KBM-7 (cell line): Measurements from ENCODE around the gene HRC.

Experiments
- DNase-seq: peaks from one replicate; pipeline ENCODE4 v3.0.0-alpha.2; 2015
- in situ Hi-C: fragments of 300-500 bp; cut with MboI; formaldehyde crosslinking; loops from 2 replicates; pipeline ENCODE4 v1.14.3; 2020; ENCODE audit warnings: low sequenced_read_pairs, low pct_unique_long_range_greater_than_20kb, mixed read lengths

The HRC gene

GRCh38 chr19:49119411-49120324, 35.5 kb downstream of the HRC start, which contains the start of gene PPFIA3:
TSS of gene PPFIA3 (plus strand) at chr19:49119544. CDS start at chr19:49127874, 8,330 bp downstream.
- in situ Hi-C loops, result no loop called here
- no peak for DNase-seq

DNA sequence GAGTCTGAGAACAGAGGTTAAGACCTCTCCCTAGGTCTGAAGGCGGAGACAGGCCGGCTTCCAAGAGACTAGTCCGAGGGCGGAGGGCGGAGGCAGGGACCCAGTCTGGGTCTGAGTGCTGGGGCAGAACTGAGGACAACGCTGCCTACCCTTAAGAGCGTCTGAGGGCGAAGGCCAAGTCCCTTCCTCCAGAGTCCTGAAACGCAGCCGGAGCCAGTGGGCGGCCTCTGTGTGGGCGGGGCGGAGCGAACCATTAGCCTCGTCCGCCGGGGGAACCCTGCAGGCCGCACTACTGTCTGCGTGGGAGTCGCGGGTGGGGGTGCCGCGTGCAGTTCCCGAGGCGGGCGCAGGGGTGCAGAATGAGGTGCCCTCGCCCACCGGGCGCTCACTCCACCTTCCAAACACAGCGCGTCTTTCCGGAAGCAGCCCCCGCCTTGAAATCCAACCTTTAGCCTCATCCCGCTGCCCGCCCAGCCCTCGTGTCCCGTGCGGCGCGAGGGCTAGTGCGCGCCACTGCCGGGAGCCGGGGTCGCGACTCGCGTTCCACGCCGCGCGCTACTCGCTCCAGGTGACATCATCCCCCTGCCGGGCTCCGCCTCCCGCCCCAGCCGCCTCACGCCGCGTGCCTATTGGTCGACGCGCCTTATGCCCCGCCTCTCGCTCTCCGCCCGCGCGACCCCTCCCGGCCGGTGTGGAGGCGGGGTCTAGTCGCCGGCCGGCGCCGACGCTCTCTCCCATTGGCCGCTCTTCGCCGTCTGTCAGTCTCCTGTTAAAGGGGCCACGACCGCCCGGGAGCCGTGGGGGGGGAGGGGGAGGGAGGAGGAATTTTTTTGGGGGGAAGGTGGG, 36.4 kb downstream of the HRC start, which contains the start of gene C19orf73:
TSS of gene C19orf73 (minus strand) at position 579 of the 846 bp plus-strand sequence. CDS start at position 458, 121 bp downstream.
- peak; percentile 97 for DNase-seq
- in situ Hi-C loops, result no loop called here

- in situ Hi-C loops, result no loop called here
- DNase-seq, result no peak
Observed at GRCh38 chr19:49117677-49118564, 37.3 kb downstream of the HRC start.

DNA sequence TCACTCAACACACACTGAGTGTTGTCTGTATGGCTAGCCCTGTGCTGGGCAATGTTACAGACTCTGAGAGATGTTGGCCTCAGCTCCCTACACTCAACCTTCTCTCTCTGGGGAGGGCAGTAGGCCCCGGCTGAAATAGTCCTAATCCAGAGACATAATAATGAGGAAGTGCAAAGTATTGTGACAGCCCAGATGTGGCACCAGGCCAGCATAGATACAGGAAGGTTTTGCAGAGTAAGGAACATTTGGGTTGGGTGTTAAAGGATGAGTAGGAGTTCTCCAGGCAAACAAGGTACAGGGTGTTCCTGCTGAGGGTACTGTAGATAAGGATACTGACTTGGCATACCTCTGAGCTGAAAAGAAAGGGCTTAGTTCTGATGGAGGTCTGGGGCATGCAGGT, 38.7 kb downstream of the HRC start:
- in situ Hi-C loops, result no loop called here
- DNase-seq, result peak; percentile 76

DNA sequence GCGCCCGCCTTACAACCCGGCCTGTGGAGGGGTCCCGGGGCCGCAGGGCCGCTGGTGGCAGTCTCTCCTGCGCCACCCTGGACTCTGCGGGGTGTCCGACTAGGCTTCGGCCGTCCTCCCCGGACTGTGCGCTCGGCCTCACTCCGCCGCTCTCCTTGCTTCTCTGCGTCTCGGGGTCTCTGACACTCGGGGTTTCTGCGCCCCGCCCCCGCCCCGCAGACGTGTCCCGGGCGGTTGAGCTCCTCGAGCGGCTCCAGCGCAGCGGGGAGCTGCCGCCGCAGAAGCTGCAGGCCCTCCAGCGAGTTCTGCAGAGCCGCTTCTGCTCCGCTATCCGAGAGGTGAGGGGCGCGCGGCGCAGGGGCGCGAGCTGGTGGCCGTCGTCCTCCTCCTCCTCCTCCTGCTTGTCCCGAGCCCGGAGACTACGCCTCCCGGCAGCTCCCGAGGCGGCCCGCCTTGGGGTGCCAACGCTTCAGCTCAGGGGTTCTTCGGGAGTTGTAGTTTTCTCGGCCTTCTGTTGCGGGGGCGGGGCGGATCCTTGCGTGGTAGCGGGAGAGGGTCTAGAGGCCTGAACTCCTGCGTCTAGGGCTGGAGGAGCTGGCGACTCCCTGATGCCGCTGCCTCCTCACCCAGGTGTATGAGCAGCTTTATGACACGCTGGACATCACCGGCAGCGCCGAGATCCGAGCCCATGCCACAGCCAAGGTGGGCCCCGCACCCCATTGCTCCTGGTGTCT, 40.4 kb downstream of the HRC start:
- DNase-seq, result peak; percentile 69
- in situ Hi-C loops, result no loop called here

GRCh38 chr19:49113762-49114629, 41.2 kb downstream of the HRC start, which contains the start of gene LIN7B:
TSS of gene LIN7B (plus strand) at chr19:49114370. CDS start at chr19:49114405, 35 bp downstream.
- in situ Hi-C loops, result no loop called here
- peak; percentile 78 for DNase-seq

GRCh38 chr19:49111218-49111998, 43.8 kb downstream of the HRC start:
- in situ Hi-C loops, result no loop called here
- no peak for DNase-seq

GRCh38 chr19:49110567-49110966, 44.6 kb downstream of the HRC start:
- in situ Hi-C loops, result no loop called here
- no peak for DNase-seq

DNA sequence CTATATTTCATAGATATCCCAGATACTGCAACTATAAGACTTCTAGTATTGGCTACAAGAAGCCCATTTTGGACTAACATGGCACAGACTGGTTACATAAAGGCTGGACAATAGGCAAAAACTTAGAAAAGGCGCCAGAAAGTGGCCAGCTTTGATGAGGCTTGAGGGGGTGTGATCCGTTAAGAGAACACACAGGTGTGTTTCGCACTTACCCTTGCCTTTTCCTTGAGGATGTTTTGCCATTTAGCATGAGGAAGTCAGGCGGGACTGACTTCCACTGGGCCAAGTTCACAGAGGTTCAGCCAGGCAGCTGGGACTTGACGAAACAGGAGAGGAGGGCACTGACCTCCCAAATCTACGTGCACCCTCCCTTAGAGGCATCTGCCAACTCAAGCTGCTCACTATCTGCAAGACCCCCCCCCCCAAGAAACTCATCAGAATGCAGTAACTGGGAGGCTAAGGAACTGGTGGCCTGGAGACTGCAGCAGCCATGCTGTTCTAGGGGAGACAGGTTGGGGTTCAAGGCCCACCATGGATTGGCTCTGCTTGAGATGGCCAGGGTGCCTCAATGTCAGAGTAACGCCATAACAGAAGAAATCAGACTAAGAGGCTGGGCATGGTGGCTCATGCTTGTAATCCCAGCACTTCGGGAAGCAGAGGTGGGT, 45.5 kb downstream of the HRC start:
- no peak for DNase-seq
- in situ Hi-C loops, result no loop called here

GRCh38 chr19:49109051-49109450, 46.1 kb downstream of the HRC start:
- no peak for DNase-seq
- in situ Hi-C loops, result no loop called here

GRCh38 chr19:49107625-49108459, 47.4 kb downstream of the HRC start:
- no peak for DNase-seq
- in situ Hi-C loops, result no loop called here

GRCh38 chr19:49106648-49107135, 48.5 kb downstream of the HRC start:
- peak; percentile 69 for DNase-seq
- in situ Hi-C loops, result no loop called here

DNA sequence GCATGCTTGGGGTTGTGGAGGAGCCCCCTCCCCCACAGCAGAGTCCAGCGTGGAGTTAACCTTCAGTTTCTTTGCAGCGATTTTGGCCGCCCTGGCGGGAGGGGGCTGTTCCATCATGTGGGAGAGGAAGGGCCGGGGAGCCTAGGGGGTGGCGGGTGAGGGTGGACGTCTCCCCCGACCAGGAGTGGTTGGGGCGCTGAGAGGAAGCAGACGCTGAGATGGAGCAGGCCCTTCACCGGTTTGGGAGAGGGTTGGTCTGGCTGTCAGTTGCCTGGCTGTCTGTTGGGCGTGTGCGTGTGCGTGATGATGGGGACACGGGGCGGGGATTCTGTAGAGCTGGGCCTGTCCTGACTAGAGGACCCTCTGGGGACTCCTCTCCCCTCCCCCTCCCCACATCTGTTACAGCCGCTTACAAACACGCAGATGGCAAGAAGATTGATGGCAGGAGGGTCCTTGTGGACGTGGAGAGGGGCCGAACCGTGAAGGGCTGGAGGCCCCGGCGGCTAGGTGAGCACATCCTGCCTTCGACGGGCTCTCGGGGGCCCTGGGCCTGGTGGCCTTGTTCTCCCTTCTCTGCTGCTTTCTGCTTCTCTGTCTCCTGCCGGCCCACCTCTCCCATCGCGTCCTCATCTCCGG, 50.8 kb downstream of the HRC start:
- DNase-seq, result no peak
- in situ Hi-C loops, result no loop called here

DNA sequence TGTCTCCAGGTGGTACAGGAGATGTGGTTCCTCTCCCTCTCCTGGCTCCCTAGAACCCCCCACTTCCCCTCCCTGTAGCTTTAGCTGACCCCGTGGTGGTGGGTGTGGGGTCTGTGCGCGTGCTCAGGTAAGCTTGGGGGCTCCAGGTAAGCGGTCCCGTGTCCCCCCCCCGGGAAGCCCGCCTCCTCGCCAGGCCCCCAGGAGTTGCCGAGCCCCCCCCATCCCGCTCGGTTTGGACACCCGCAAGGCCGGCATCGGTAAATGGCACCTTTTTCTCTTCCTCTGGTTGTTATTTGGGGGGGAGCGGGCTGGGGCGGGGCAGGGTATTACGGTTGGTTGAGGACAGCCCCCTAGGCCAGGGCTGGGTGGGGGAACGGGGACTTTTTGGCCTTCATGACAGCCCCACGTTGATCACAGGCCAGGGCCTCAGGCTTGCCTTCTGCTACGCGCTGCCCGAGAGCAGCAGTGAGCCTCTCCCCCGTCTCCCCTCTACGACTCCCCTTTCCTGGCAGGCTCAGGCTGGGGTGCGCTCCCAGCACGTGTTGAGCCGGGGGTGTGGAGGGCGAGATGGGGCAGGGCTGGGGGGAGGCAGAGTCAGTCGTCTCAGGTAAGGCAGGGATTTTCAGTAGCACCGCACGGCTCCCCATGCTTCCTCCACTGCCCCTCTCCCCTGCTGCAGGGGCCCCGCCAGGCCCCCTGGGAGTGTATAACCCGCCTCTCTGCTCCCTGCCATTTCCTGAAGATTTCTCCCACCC, 51.7 kb downstream of the HRC start:
- in situ Hi-C loops, result no loop called here
- no peak for DNase-seq
